Spleen (tissue), 11 donors: ENCODE measurements around the gene TNFSF11. TPM values are rescaled to one million over a fixed set of nuclear protein-coding genes. Genes with fewer than 3 reads are reported as not detected.

Experiments used
- DNase-seq: peaks from one replicate; pipeline ENCODE4 v3.0.0-alpha.2; 2020
- H3K27ac ChIP-seq, 8 donors: fragments of 200-600 bp; sonication (generic) in 7 of 8; 1 replicate in 4 of 8; 2 replicates in 4 of 8; pipeline versions ENCODE4 v1.5.0 to v1.8.0; 2016 to 2021; ENCODE audit warnings: inconsistent platforms in 4 of 8, mild to moderate bottlenecking in 4 of 8, moderate library complexity in 1 of 8
- H3K27me3 ChIP-seq, 7 donors: fragments of 200-600 bp; sonication (generic) in 6 of 7; replicated peaks in 1 of 7; 1 replicate in 4 of 7; 2 replicates in 3 of 7; pipeline versions ENCODE4 v1.5.0 to v1.8.0; 2016 to 2021; ENCODE audit warnings: inconsistent platforms in 3 of 7, mild to moderate bottlenecking in 1 of 7
- H3K36me3 ChIP-seq, 6 donors: fragments of 200-600 bp; sonication (generic) in 5 of 6; 1 replicate in 4 of 6; 2 replicates in 2 of 6; pipeline versions ENCODE4 v1.5.0 to v1.8.0; 2016 to 2021; ENCODE audit warnings: inconsistent platforms in 2 of 6
- H3K4me1 ChIP-seq, 6 donors: fragments of 200-600 bp; sonication (generic) in 5 of 6; 1 replicate in 3 of 6; 2 replicates in 3 of 6; pipeline versions ENCODE4 v1.5.0 to v1.8.0; 2016 to 2021; ENCODE audit warnings: inconsistent platforms in 3 of 6
- H3K4me3 ChIP-seq, 8 donors: fragments of 200-600 bp; sonication (generic) in 7 of 8; 1 replicate in 4 of 8; 2 replicates in 4 of 8; pipeline versions ENCODE4 v1.5.0 to v1.8.0; 2016 to 2021; ENCODE audit warnings: inconsistent platforms in 4 of 8, mild to moderate bottlenecking in 4 of 8, moderate library complexity in 2 of 8
- H3K9me3 ChIP-seq, 8 donors: fragments of 200-600 bp; sonication (generic) in 7 of 8; 1 replicate in 4 of 8; 2 replicates in 4 of 8; pipeline versions ENCODE4 v1.5.0 to v1.8.0; 2016 to 2021; ENCODE audit warnings: inconsistent platforms in 4 of 8
- POLR2A ChIP-seq, 3 donors: fragments of 450-650 bp; IDR thresholded peaks; one replicate each; pipeline ENCODE4 v1.5.1; 2017; ENCODE audit warnings: antibody characterized with exemption in 3 of 3, mild to moderate bottlenecking in 1 of 3
- POLR2AphosphoS5 ChIP-seq, 3 donors: sonication (generic); formaldehyde crosslinking; IDR thresholded peaks; one replicate each; pipeline ENCODE4 v1.5.1; 2017; ENCODE audit warnings: antibody characterized with exemption in 3 of 3
- WGBS, 5 donors: extraction: QIAGEN DNeasy Blood & Tissue Kit in 3 of 5; methylation state at CpG; one replicate each; pipeline versions ENCODE4 v1.1.5 to v1.1.7; 2013 to 2018; 5-methylcytosine and 5-hydroxymethylcytosine counted together
- intact Hi-C: fragments of 100-400 bp; cut with DNase I; formaldehyde crosslinking; loops from one replicate; pipeline ENCODE4 v1.15.0; 2023; ENCODE audit warnings: low total_unique reads
- polyA plus RNA-seq, 3 donors: library from polyadenylated mRNA; stranded (reverse); fragments of 200-250 nt; gene quantifications; one replicate each; pipeline ENCODE4 v1.2.1, GENCODE V29; 2013
- total RNA-seq, 7 donors: library from RNA; depleted of rRNA in 3 of 7; stranded (reverse); fragments of >200 nt in 3 of 7; fragmentation: NEBNext Ultra II Directional in 4 of 7; extraction: Animal tissue kit (Norgen Biotek cat#: 25700) in 4 of 7; gene quantifications; one replicate each; pipeline versions ENCODE4 v1.1.0 to v1.2.1, GENCODE V29; 2016 to 2021
- TF ChIP-seq, protein P1 (sequence below), 11 experiments: fragments of 200-600 bp in 7 of 11; fragments of 450-650 bp in 4 of 11; sonication (generic) in 4 of 11; IDR thresholded peaks in 8 of 11; conservative IDR thresholded peaks in 3 of 11; 1 replicate in 7 of 11; 2 replicates in 4 of 11; pipeline versions ENCODE4 v1.4.0 to v1.8.0; 2016 to 2021; ENCODE audit warnings: antibody characterized with exemption in 11 of 11, inconsistent platforms in 4 of 11, mild to moderate bottlenecking in 1 of 11
- donor health status: healthy with polysubstance abuse.
- donor health status: DM: no; HTN: no; CAD: no; lungs with moderate emphysema.
- donor health status: DM: no; HTN: no; CAD: no.
- donor health status: Bipolar disorder and iron deficiency.
- donor health status: healthy.
- donor health status: DM: no; HTN: no; CAD: no.
- donor health status: DM: yes; HTN: yes; CAD: no.

TNFSF11 gene
- total and polyA plus RNA-seq, 10 donors: 0.32 to 1.4 (median 0.61) TPM; not detected in 1

DNA sequence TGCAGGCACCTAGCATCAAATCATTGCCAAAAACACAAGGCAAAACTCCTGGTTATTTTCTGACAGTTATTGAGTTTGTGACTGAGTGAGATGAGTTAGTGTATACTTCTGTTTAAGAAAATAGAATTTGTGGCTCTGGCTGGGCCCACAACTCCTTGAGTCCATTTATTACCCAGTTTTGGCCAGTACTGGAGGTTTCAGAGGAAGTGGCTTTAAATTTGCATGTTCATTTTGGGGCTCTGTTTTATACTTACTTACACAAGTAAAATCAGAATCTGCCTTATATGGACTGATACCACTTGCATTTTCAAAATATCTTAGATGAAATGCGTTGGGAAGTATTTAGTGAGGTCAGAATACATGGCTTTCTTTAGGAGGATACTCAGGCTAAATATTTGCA, 29.0 kb downstream of the TNFSF11 start:
- TF ChIP-seq, protein P1, sequence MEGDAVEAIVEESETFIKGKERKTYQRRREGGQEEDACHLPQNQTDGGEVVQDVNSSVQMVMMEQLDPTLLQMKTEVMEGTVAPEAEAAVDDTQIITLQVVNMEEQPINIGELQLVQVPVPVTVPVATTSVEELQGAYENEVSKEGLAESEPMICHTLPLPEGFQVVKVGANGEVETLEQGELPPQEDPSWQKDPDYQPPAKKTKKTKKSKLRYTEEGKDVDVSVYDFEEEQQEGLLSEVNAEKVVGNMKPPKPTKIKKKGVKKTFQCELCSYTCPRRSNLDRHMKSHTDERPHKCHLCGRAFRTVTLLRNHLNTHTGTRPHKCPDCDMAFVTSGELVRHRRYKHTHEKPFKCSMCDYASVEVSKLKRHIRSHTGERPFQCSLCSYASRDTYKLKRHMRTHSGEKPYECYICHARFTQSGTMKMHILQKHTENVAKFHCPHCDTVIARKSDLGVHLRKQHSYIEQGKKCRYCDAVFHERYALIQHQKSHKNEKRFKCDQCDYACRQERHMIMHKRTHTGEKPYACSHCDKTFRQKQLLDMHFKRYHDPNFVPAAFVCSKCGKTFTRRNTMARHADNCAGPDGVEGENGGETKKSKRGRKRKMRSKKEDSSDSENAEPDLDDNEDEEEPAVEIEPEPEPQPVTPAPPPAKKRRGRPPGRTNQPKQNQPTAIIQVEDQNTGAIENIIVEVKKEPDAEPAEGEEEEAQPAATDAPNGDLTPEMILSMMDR (IDR thresholded peaks at IDR 0.05 in 8 of 11, conservative IDR thresholded peaks at IDR 0.05 in 3 of 11): no peak
- TF ChIP-seq POLR2AphosphoS5 (IDR thresholded peaks at IDR 0.05) (no peak), POLR2A (IDR thresholded peaks at IDR 0.05) (no peak)
- Histone ChIP-seq H3K4me3 (no peak overlapping the region), H3K27me3 (no peaks in the 10 kb centered on the region), H3K4me1 (peaks cover 0 to 11% (median 0%) of the 10 kb centered on the region in 6 donors), H3K27ac (no peak overlapping the region), H3K9me3 (no peaks in the 10 kb centered on the region), H3K36me3 (no peaks in the 10 kb centered on the region)
- 51 to 76% (median 64%) methylated on average over 1 of the region's 1 CpG for WGBS, 5 donors
- intact Hi-C loops: no loop called here
- no peak for DNase-seq

DNA sequence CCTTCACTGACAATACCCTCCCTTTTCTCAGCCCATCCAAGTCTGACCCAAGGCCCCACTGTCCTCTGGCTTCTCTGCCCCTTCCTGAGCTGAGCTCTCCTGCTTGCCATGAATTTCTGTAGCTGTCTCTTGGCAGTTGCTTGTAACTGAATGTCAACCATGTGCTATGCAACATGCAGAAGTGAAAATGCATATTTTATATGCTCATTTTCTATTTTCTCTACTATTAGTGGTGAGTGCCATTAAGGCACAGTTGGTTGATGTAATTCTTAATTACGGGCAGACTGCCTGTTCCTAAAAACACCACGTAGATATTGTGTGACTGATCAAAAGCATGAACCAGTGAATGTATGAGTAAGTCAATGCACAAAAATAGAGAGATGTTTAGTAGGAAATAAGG, 29.6 kb downstream of the TNFSF11 start:
- WGBS, 5 donors: 73 to 87% (median 82%) methylated on average over 2 of the region's 2 CpGs
- Histone ChIP-seq H3K4me3 (no peak overlapping the region), H3K27me3 (no peaks in the 10 kb centered on the region), H3K27ac (no peak overlapping the region), H3K9me3 (no peaks in the 10 kb centered on the region), H3K36me3 (no peaks in the 10 kb centered on the region), H3K4me1 (peaks cover 0 to 11% (median 0%) of the 10 kb centered on the region in 6 donors)
- no peak for TF ChIP-seq POLR2AphosphoS5 (IDR thresholded peaks at IDR 0.05)
- no peak for TF ChIP-seq POLR2A (IDR thresholded peaks at IDR 0.05)
- TF ChIP-seq, protein P1 (IDR thresholded peaks at IDR 0.05 in 8 of 11, conservative IDR thresholded peaks at IDR 0.05 in 3 of 11): no peak
- intact Hi-C loops: no loop called here
- DNase-seq: no peak

- TF ChIP-seq, protein P1 (IDR thresholded peaks at IDR 0.05 in 8 of 11, conservative IDR thresholded peaks at IDR 0.05 in 3 of 11): no peak
- TF ChIP-seq POLR2A (IDR thresholded peaks at IDR 0.05) (no peak), POLR2AphosphoS5 (IDR thresholded peaks at IDR 0.05) (no peak)
- intact Hi-C loops: no loop called here
- peaks cover 0 to 9% (median 0%) of the 10 kb centered on the region in 6 donors for H3K4me1 ChIP-seq
- H3K27me3 ChIP-seq: peaks cover 0 to 2% (median 0%) of the 10 kb centered on the region in 7 donors
- DNase-seq: no peak
- WGBS, 5 donors: 81 to 85% (median 83%) methylated on average over 2 of the region's 2 CpGs
- H3K36me3 ChIP-seq: no peaks in the 10 kb centered on the region
- H3K4me3 ChIP-seq: no peak overlapping the region
- no peak overlapping the region for H3K27ac ChIP-seq
- H3K9me3 ChIP-seq: no peaks in the 10 kb centered on the region
Observed at GRCh38 chr13:42607546-42607945, 33.6 kb downstream of the TNFSF11 start.

DNA sequence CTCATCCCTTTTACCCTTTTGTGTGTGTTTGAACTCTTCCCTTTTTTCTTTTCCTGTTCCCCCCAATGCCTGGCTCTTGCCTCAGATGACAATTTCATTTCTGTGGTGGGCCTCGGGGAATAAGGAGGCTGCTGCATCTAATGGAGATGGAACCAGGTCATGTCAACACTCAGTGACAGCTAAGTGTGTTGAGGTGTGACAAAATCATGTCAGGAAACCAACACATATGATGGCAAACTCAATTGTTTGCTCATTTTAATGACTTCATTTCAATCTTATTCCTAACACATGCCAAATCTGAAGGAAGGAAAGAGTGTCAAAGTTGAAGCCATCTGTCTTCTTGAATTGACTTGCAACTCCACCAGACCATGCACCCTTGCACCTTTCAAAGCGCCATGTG, 36.7 kb downstream of the TNFSF11 start:
- no peaks in the 10 kb centered on the region for H3K36me3 ChIP-seq
- H3K9me3 ChIP-seq: no peaks in the 10 kb centered on the region
- TF ChIP-seq POLR2AphosphoS5 (IDR thresholded peaks at IDR 0.05) (no peak), POLR2A (IDR thresholded peaks at IDR 0.05) (no peak)
- TF ChIP-seq, protein P1 (IDR thresholded peaks at IDR 0.05 in 8 of 11, conservative IDR thresholded peaks at IDR 0.05 in 3 of 11): no peak
- H3K27me3 ChIP-seq: peaks cover 0 to 2% (median 0%) of the 10 kb centered on the region in 7 donors
- intact Hi-C loops: no loop called here
- 70 to 87% (median 73%) methylated on average over 2 of the region's 2 CpGs for WGBS, 5 donors
- no peaks in the 10 kb centered on the region for H3K4me1 ChIP-seq
- DNase-seq: no peak
- H3K27ac ChIP-seq: no peak overlapping the region
- H3K4me3 ChIP-seq: no peak overlapping the region
